Measurements from ENCODE around the gene ZIC4.

DNA sequence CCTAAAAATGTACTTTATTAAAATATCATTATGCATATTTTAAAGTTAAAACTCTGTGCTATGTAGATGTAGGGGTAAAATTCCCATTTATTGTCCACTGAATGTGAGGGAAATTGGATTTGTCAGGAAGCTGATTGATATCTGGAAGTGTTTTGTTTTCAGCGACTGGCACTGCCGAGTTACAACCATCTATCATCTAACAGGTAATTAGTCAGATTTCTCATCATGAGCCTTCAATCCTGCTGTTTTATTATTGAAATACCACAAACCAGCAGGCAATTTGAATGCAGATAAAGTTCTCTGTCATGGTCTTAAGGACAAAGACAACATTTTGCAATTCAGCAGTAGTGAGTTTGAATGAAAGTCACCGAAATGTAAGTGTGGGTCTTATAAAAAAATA is 43.3 kb upstream of the ZIC4 start:
- TF ChIP-seq CTCF (IDR thresholded peaks at IDR 0.05; ENCODE audit: poor library complexity) (no peak), EZH2phosphoT487 (IDR thresholded peaks at IDR 0.05; ENCODE audit: low read depth, severe bottlenecking, unreplicated experiment) (no peak)
